Measurements from ENCODE around the gene LUM. TPM values are rescaled to one million over a fixed set of nuclear protein-coding genes. Genes with fewer than 3 reads are reported as not detected.

LUM gene
- total RNA-seq, 1 donor from 2014 or later, result not detected

DNA sequence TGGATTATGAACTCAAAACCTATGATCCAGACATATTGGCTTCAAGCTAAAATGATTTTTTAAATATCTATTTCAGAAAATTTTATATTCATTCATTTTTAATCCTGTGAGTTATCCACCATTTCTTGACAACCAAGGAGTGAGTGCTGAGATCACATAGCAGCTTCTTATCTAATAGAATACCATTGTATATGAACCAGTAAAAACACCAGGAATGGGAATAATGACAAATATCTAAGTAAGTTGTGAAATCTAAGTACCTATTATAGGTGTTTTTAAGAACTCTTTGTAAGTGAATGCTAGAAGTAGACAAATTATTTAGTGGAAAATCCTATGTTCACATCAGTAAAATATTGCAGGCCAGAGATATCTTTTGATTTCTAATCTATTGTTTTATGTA is 8.2 kb downstream of the LUM start:
- DNase-seq (ENCODE audit: low spot score), result no peak
- Mint-ChIP-seq H3K27ac (no peak overlapping the region), H3K9me3 (no peaks in the 10 kb centered on the region), H3K27me3 (ENCODE audit: insufficient read depth, low read depth) (no peaks in the 10 kb centered on the region), H3K36me3 (no peaks in the 10 kb centered on the region), H3K4me1 (peaks cover 3% of the 10 kb centered on the region), H3K4me3 (no peak overlapping the region)
- H3K4me2 ChIP-seq, result no peak overlapping the region
- no peak overlapping the region for H3K27ac ChIP-seq
- no peaks in the 10 kb centered on the region for H3K36me3 ChIP-seq
- H3K9me3 ChIP-seq (ENCODE audit: low read depth), result no peaks in the 10 kb centered on the region
- H3K27me3 ChIP-seq, result no peaks in the 10 kb centered on the region
- no peaks in the 10 kb centered on the region for H4K20me1 ChIP-seq (ENCODE audit: low read depth)
- no peaks in the 10 kb centered on the region for H3K79me2 ChIP-seq (ENCODE audit: low read depth)
- no peak overlapping the region for H2AFZ ChIP-seq (replicated peaks)
- H3K4me3 ChIP-seq, result no peak overlapping the region
- H3K4me1 ChIP-seq, result no peaks in the 10 kb centered on the region
- H3F3A ChIP-seq (ENCODE audit: low read depth), result no peaks in the 10 kb centered on the region
- H3K9ac ChIP-seq, result no peak overlapping the region
- no peak for TF ChIP-seq EZH2phosphoT487 (IDR thresholded peaks at IDR 0.05)
- no peak for TF ChIP-seq EZH2 (IDR thresholded peaks at IDR 0.05)
- TF ChIP-seq CTCF (IDR thresholded peaks at IDR 0.05), result no peak

DNA sequence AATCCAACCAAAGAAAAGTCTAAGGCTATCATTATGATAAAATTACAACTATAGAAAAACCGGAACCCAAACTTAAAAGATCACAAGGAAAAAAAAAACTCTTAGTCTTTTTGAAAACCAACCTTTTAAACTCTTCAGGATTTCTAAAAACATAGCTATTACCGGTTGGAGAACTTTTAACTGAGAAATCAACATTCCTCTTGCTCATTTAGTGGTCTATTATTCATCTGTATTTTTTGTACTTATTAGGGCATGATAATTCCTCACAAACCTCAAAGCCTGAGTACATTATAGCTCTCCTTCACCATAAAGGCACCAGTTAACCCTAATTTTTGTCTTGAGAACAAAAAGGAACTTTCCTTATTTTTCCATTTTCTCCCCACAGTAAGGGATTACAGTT is 10.4 kb downstream of the LUM start:
- no peaks in the 10 kb centered on the region for H3K9me3 ChIP-seq (ENCODE audit: low read depth)
- H3K27ac ChIP-seq, result no peak overlapping the region
- H3K27me3 ChIP-seq, result no peaks in the 10 kb centered on the region
- no peaks in the 10 kb centered on the region for H3K9me3 Mint-ChIP-seq
- H3K4me3 Mint-ChIP-seq, result no peak overlapping the region
- no peaks in the 10 kb centered on the region for H3K27me3 Mint-ChIP-seq (ENCODE audit: insufficient read depth, low read depth)
- no peak for DNase-seq (ENCODE audit: low spot score)
- H3K9ac ChIP-seq, result no peak overlapping the region
- no peak overlapping the region for H3K4me2 ChIP-seq
- TF ChIP-seq EZH2 (IDR thresholded peaks at IDR 0.05) (no peak), EZH2phosphoT487 (IDR thresholded peaks at IDR 0.05) (no peak), CTCF (IDR thresholded peaks at IDR 0.05) (no peak)
- H4K20me1 ChIP-seq (ENCODE audit: low read depth), result no peaks in the 10 kb centered on the region
- no peaks in the 10 kb centered on the region for H3K36me3 ChIP-seq
- H3K4me3 ChIP-seq, result no peak overlapping the region
- no peaks in the 10 kb centered on the region for H3F3A ChIP-seq (ENCODE audit: low read depth)
- H3K79me2 ChIP-seq (ENCODE audit: low read depth), result no peaks in the 10 kb centered on the region
- no peak overlapping the region for H3K27ac Mint-ChIP-seq
- no peaks in the 10 kb centered on the region for H3K4me1 ChIP-seq
- peaks cover 3% of the 10 kb centered on the region for H3K4me1 Mint-ChIP-seq
- no peaks in the 10 kb centered on the region for H3K36me3 Mint-ChIP-seq
- no peak overlapping the region for H2AFZ ChIP-seq (replicated peaks)

DNA sequence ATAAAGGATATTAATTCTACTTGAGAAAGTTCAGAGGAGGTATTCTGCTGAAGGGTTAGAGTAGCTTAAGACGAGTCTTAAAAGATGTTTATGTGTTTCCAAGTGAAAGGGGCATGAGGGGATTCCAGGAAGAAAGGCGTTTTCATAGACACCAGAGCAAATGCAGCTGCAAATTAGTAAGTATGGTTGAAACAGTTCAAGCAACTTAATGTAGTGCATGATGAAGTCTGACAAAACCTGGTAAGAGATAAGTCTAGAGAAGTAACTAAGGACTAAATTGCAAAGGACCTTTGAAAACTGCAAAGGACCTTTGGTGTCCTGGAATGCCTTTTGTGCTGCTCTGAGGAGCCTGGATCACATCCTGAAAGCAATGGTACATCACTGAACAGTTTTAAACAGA is 11.5 kb downstream of the LUM start:
- Mint-ChIP-seq H3K4me1 (peaks cover 3% of the 10 kb centered on the region), H3K36me3 (no peaks in the 10 kb centered on the region), H3K27me3 (ENCODE audit: insufficient read depth, low read depth) (no peaks in the 10 kb centered on the region), H3K4me3 (no peak overlapping the region), H3K27ac (no peak overlapping the region), H3K9me3 (no peaks in the 10 kb centered on the region)
- no peaks in the 10 kb centered on the region for H3K79me2 ChIP-seq (ENCODE audit: low read depth)
- H3K9ac ChIP-seq, result no peak overlapping the region
- no peaks in the 10 kb centered on the region for H3K27me3 ChIP-seq
- H3K27ac ChIP-seq, result no peak overlapping the region
- TF ChIP-seq EZH2 (IDR thresholded peaks at IDR 0.05) (no peak), CTCF (IDR thresholded peaks at IDR 0.05) (no peak), EZH2phosphoT487 (IDR thresholded peaks at IDR 0.05) (no peak)
- H3K4me1 ChIP-seq, result no peaks in the 10 kb centered on the region
- H2AFZ ChIP-seq (replicated peaks), result no peak overlapping the region
- no peaks in the 10 kb centered on the region for H3K36me3 ChIP-seq
- H3K4me2 ChIP-seq, result no peak overlapping the region
- no peaks in the 10 kb centered on the region for H3F3A ChIP-seq (ENCODE audit: low read depth)
- no peaks in the 10 kb centered on the region for H3K9me3 ChIP-seq (ENCODE audit: low read depth)
- H4K20me1 ChIP-seq (ENCODE audit: low read depth), result no peaks in the 10 kb centered on the region
- no peak overlapping the region for H3K4me3 ChIP-seq
- no peak for DNase-seq (ENCODE audit: low spot score)

GRCh38 chr12:91099341-91099740 is 12.0 kb downstream of the LUM start:
- Mint-ChIP-seq H3K4me3 (no peak overlapping the region), H3K27ac (peak overlapping the region; percentile 74), H3K9me3 (no peaks in the 10 kb centered on the region), H3K36me3 (no peaks in the 10 kb centered on the region), H3K4me1 (peaks cover 3% of the 10 kb centered on the region), H3K27me3 (ENCODE audit: insufficient read depth, low read depth) (no peaks in the 10 kb centered on the region)
- Histone ChIP-seq H3K27me3 (no peaks in the 10 kb centered on the region), H3K4me3 (no peak overlapping the region), H3K79me2 (ENCODE audit: low read depth) (no peaks in the 10 kb centered on the region), H2AFZ (replicated peaks) (no peak overlapping the region), H3K4me1 (no peaks in the 10 kb centered on the region), H3K9ac (no peak overlapping the region), H3F3A (ENCODE audit: low read depth) (no peaks in the 10 kb centered on the region), H3K4me2 (no peak overlapping the region), H3K9me3 (ENCODE audit: low read depth) (no peaks in the 10 kb centered on the region), H4K20me1 (ENCODE audit: low read depth) (no peaks in the 10 kb centered on the region), H3K36me3 (no peaks in the 10 kb centered on the region), H3K27ac (no peak overlapping the region)
- no peak for DNase-seq (ENCODE audit: low spot score)
- TF ChIP-seq EZH2phosphoT487 (IDR thresholded peaks at IDR 0.05) (no peak), EZH2 (IDR thresholded peaks at IDR 0.05) (no peak), CTCF (IDR thresholded peaks at IDR 0.05) (no peak)

Measured in neural progenitor cell (in vitro differentiated cells).